ENCODE data around the gene ZNF205. TPM values are rescaled to one million over a fixed set of nuclear protein-coding genes. Genes with fewer than 3 reads are reported as not detected.

The ZNF205 gene
- total and polyA plus RNA-seq, 2 of the 4 experiments (the other 2 are of a cell fraction) = 8.2 to 12.7 TPM

GRCh38 chr16:3131755-3132377 lies 19.5 kb downstream of the ZNF205 start:
- Histone ChIP-seq H3K9me1 (ENCODE audit: insufficient read depth, low read length) (no peaks in the 10 kb centered on the region), H2BK15ac (ENCODE audit: low read depth, low read length) (no peak overlapping the region), H4K8ac (ENCODE audit: low read depth in 2 of 2, low read length in 2 of 2) (no peak overlapping the region), H4K91ac (ENCODE audit: insufficient read depth, low read depth, low read length) (no peak overlapping the region), H3K56ac (ENCODE audit: extremely low read depth, insufficient read depth, low read length) (no peak overlapping the region), H2AK5ac (ENCODE audit: low read depth, low read length) (no peak overlapping the region), H3K23ac (ENCODE audit: low read depth, low read length) (no peak overlapping the region), H2AK9ac (replicated peaks; ENCODE audit: low read depth, low read length, poor library complexity) (no peak overlapping the region), H4K5ac (ENCODE audit: low read depth, low read length) (no peak overlapping the region), H3K27me3 (ENCODE audit: control insufficient read depth, insufficient read depth, low read length) (no peaks in the 10 kb centered on the region), H3K36me3 (ENCODE audit: control insufficient read depth, insufficient read depth, low read length) (peaks cover 11% of the 10 kb centered on the region), H3K4me2 (ENCODE audit: low read depth, low read length) (no peak overlapping the region), H3K9me3 (ENCODE audit: control insufficient read depth, insufficient read depth, low read length) (no peaks in the 10 kb centered on the region), H3K79me1 (ENCODE audit: low read depth in 1 of 2, low read length in 2 of 2) (peaks cover 12 to 51% of the 10 kb centered on the region in 2 experiments), H3K9ac (ENCODE audit: low read depth, low read length) (no peak overlapping the region), H3K4me3 (ENCODE audit: insufficient read depth, low read depth, low read length) (no peak overlapping the region), H2BK20ac (ENCODE audit: low read depth, low read length) (no peak overlapping the region), H4K20me1 (ENCODE audit: insufficient read depth, low read length) (no peaks in the 10 kb centered on the region; the same call in 1 of the 2 replicates), H2AFZ (replicated peaks; ENCODE audit: low read length, poor library complexity) (no peak overlapping the region), H3K18ac (ENCODE audit: low read depth, low read length) (no peak overlapping the region), H2BK5ac (ENCODE audit: low read depth, low read length, poor library complexity, severe bottlenecking) (no peak overlapping the region), H3K27ac (ENCODE audit: insufficient read depth, low read length) (no peak overlapping the region), H3K4ac (ENCODE audit: low read depth, low read length) (no peak overlapping the region), H2BK120ac (ENCODE audit: low read depth, low read length) (no peak overlapping the region), H3K14ac (replicated peaks; ENCODE audit: low read depth, low read length) (no peak overlapping the region), H3K4me1 (ENCODE audit: control insufficient read depth, insufficient read depth, low read length) (peaks cover 7% of the 10 kb centered on the region)
- 77% methylated on average over 6 of the region's 12 CpGs; no CpG with 5 or more reads in 1 of the 2 experiments for WGBS, 2 experiments (ENCODE audit: extremely low coverage in 2 of 2, insufficient read length in 1 of 2)
- POLR2A ChIA-PET (ENCODE audit: unreplicated experiment) = no interaction called here
- dilution Hi-C loops (cut with HindIII; ENCODE audit: low sequenced_read_pairs, unreplicated experiment) (no loop called here), intact Hi-C loops (cut with micrococcal nuclease) (no loop called here), in situ Hi-C loops (cut with MboI; ENCODE audit: low sequenced_read_pairs) (no loop called here)
- CTCF ChIA-PET = interaction anchor here (0.9 kb wide), 2 partner anchors 18 to 100 kb away, joined by 4 read pairs; no protein-coding TSS in a partner anchor
- peak; percentile 35 for DNase-seq
- TF ChIP-seq USF2 (IDR thresholded peaks at IDR 0.05; ENCODE audit: low read depth, low read length) (no peak), CTCF (conservative IDR thresholded peaks at IDR 0.05; ENCODE audit: low read depth, low read length) (peak; percentile 52), RAD21 (IDR thresholded peaks at IDR 0.05; ENCODE audit: low read length) (peak; percentile 49), SMC3 (IDR thresholded peaks at IDR 0.05; ENCODE audit: low read depth, low read length) (peak; percentile 44; the same call in 1 of the 2 replicates), MAZ (IDR thresholded peaks at IDR 0.05; ENCODE audit: borderline replicate concordance, low read depth, low read length) (peak; percentile 22; the same call in 1 of the 2 replicates)
- no TSS peak for BruUV-seq (replicated peaks)
- ATAC-seq (ENCODE audit: low read depth) = no peak
